Activated naive CD4-positive, alpha-beta T cell treated with Interleukin-2 at 50 U/mL for 16 hours (primary cell): ENCODE data around the gene LSP1.

Experiments used
- DNase-seq: peaks from one replicate; pipeline ENCODE4 v3.0.0-alpha.2; 2020

Gene LSP1

DNA sequence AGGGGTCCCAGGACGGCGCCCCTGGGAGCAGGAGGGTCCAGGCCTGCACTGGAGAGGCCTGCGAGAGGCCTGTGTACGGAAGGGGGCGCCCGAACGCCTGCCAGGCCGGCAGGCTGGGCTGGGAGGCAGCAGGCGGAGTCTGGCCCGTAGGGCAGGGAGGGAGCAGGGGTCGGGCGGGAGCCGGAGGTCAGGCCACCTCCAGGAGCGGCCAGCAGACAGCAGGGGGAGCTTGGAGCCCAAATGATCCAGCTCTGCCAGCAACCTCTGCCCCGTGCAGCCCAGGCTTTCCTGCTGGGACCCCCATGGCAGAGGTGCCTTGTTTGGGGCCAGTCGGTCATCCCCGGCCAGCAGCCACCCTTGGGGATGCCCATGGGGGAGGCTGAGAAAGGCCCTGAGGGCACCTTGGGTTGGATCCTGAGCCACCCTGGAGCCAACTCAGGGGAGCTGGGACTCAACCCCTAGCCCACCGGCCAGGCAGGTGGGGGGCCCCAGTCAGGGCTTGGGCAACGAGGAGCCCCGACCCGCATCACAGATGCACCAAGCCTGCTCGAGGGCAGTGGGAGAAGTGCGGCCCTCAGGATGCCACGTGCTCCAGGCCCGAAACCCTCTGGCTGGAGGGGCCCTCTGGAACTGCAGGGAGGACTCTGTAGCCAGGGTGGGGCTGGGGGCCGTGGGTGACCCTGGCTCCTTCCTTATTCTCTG lies 27.7 kb upstream of the LSP1 start:
- no peak for DNase-seq

DNA sequence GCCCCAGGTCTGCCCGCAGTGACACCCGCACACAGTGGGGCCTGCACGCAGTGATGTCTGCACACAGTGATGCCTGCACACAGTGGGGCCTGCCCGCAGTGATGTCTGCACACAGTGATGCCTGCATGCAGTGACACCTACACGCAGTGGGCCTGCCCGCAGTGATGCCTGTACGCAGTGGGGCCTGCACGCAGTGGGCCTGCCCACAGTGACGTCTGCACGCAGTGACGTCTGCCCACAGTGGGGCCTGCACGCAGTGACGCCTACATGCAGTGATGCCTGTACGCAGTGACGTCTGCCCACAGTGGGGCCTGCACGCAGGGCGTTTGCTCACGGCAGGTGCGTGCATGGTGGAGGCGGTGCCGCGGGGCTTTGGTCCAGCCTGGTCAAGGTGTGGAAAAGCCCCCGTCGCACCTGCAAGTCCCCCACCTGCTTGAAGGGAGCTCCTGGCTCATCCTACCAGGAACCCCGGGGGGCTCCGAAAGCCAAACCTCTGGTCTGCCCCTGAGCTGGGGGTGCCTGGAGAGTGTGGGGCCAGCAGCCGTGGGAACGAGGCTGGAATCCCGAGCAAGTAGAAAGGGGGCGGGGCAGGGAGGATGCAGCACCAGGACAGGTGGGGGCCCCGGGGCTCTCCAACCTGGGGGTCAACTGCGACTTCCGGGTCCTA lies 27.0 kb upstream of the LSP1 start:
- no peak for DNase-seq

- DNase-seq: no peak
Measured at GRCh38 chr11:1826552-1827094, 26.3 kb upstream of the LSP1 start.

DNA sequence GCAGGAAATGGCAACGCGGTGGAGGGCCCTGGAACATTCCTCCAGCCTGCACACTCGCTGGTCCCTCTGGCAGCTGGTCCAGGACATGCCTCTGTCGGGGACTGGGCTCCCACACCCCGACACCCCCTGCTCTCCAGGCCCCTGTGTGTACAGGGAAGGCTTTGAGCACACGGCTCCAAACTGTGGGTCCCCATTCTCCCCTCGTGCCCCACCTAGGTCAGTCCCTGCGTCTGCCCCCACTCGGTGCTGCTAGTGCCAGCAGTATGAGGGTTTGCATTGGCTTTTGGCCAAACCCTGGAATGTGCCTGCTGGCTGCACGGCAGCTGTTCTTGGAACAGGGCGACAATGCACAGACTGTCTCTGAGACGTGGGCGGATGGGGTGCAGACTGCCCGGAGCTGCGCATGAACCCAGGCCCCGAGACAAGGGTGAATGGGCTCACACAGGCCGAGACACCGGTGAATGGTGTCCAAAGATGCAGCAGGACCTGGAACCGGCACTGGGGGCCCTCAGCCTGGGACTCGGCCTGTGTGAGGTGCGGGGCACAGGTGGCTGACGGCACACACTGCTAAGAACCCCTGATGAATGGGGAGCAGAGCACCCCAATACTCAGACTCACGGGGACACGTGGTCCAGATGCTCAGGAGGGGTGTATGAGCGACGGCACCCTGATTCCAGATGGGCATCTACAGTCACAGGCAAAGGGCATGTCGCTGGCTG lies 25.6 kb upstream of the LSP1 start:
- DNase-seq: no peak

DNA sequence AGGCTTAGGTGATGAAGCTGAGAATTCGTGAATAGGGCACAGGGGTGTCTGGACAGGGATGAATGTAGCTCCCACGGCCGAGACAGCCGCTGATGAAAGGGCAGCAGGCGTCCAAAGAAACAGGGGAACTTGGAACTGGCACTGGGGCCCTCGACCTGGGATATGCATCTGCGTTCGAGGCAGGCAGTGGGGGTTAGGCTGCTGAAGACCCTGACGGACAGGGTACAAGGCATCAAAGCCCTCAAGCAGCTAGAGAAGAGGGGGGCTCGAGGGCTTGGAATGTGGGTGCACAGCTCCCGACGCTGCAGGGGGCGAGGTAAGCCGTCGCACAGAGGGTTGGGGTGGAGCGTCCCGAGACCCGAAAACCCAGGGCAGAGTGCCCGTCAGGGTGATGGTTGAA lies 25.0 kb upstream of the LSP1 start:
- no peak for DNase-seq

DNA sequence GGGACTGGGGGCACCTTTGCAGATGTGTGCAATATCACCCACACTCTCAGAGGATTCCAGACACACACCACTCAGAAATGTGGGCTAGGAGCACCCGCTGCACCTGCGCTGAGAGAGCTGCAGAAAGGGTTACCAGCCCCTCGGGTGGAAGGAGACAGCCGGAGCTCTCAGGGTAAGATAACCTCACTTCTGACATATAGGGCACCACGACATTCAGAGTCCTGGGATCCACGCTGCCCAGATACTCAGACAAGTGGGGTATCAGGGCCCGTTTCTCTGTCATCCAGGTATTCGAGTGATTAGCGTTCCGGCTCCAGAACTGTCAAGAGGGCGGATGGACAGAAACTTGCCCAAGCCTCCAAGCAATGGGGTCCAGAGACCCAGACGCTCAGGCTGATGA lies 24.3 kb upstream of the LSP1 start:
- DNase-seq: no peak

DNA sequence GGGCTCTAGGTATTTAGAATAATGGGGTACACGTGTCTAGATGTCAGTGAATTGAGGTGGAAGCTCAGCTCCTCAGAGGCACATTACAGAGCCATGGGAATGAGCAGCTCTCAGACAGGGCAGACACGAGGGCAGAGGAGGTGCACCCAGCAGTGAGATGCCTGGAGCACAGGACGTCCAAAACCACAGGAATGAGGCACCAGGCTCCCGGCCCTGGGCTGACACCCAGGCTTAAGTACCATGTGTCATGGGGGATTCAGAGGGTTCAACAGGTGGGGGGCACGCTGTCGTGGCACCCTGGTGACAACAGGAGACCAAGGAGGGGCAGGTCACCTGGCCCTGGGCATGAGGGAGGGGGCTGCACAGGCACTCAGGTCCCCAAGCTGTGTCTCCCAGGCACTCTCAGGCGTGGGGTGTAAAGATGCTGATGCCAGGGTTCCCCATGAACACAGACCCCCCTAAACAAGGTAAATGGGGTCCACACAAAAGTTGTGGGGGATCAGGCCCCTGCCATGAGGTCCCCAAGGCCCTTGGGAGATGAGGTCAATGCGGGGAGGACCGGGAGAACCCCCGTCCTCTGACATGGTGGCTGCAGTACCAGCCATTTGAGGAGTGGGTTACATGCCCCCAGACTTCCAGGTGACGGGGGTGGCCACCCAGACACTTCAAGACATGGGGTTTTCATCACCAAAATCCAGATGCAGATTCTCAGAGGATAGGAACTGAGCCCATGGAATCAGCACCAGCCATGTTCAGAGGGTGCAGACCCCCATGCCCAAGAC lies 23.7 kb upstream of the LSP1 start:
- no peak for DNase-seq

DNA sequence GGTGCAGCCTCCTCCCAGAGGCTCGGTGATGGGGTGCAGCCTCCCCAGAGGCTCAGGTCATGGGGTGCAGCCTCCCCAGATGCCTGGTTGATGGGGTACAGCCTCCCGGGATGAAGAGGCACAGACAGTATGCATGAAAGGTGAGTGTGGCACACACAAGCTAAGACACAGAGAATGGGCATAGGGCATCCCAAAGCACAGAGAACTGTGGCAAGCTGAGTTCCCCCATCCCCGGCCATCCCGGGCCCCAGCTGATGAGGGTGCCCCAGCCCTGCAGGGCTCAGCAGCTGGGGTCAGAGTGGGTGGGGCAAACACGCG lies 22.9 kb upstream of the LSP1 start:
- no peak for DNase-seq

DNA sequence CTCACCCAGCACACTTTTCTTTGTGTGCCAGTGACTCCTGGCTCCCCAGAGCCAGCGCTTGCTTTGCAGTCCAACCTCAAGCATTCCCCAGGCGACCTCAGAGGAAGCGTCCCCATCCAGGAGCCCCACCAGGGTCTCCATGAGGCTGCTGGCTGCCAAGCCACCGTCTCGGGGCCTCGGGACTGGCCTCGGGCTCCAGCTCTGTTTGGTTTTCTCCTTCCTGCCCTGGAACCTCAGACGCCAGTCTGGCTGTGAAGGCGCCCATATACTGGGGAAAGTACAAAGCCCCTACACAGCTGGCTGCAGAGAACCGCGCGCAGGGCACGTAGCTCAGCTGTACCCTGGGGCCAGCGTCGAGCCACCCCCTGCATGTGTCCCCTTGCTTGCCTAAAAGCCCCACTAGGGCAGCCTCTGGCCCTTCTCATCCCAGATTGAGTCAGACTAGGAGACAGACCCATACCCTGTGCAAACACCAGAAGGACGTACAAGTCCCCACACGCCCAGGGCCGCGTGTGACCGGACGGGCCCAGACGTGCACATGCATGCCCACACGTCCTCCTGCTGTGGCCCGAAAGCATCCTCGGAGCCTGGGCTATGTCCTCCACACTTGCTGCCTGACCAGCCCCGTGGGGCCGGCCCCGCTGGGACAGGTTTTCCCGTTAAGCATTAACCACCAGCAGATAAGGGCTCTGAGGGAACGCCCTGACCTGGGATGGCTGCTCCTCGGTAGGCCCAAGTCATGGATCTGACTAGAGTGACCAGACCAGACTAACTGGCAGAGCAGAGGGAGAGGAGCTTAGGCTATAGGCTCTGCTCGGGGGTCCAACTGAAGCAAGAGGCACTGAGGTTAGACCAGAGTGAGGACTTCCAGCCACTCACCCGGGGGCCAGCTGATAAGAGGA lies 22.3 kb upstream of the LSP1 start:
- no peak for DNase-seq

- DNase-seq: no peak
Measured at GRCh38 chr11:1831338-1832210, 21.3 kb upstream of the LSP1 start.

DNA sequence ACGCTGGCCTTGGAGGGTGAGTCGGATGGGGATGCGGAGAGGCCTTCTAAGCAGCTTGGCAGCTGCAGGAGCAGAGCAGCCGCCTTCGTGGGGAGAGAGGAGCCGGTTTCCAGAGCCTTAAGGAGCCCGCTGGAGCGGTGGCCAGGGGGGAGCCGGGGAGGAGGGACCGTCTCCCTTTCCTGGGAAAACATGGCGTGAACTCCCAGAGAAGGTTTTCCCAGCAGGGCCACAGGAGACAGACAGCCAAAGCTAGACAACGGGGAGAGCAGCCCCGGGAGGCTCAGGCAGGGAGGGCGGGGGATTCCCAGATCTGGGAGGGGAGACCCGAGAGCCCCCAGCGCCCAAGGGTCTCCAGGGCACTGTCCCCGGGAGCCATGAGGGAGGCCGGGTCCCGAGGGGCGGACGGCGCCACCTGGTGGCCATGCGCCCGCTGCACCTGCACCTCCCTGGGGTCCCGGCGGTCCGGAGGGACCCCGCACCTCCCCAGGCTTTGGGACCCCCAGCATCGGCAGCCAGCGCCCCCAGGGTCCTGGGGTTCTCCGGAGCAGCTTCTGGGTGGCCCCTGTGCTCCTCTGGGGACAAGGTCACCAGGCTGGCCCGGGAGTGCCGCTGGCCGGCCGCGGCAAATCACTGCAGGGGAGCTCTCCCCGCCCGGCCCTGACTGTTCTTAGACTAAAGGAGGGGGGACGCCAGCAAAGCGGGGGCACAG lies 20.5 kb upstream of the LSP1 start:
- peak; percentile 69 for DNase-seq

DNA sequence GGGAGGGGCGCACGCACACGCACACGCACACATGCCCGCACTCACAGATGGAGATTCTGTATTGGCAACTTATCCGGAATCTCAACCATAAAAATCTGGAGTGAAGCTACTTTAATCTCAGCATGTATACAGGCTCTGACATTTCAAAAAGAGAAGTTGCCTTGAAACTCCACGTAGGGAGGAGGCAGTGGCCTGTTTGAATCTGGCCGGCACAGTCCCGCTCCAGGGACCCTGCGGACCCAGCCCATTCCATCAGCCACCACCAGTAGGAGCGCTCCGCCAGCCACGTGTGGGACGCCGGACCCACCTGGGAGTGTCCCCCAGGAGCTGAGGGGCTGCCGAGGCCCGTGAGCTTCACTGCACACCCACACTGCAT lies 20.0 kb upstream of the LSP1 start:
- no peak for DNase-seq

GRCh38 chr11:1834062-1834610 lies 18.7 kb upstream of the LSP1 start:
- DNase-seq: no peak

DNA sequence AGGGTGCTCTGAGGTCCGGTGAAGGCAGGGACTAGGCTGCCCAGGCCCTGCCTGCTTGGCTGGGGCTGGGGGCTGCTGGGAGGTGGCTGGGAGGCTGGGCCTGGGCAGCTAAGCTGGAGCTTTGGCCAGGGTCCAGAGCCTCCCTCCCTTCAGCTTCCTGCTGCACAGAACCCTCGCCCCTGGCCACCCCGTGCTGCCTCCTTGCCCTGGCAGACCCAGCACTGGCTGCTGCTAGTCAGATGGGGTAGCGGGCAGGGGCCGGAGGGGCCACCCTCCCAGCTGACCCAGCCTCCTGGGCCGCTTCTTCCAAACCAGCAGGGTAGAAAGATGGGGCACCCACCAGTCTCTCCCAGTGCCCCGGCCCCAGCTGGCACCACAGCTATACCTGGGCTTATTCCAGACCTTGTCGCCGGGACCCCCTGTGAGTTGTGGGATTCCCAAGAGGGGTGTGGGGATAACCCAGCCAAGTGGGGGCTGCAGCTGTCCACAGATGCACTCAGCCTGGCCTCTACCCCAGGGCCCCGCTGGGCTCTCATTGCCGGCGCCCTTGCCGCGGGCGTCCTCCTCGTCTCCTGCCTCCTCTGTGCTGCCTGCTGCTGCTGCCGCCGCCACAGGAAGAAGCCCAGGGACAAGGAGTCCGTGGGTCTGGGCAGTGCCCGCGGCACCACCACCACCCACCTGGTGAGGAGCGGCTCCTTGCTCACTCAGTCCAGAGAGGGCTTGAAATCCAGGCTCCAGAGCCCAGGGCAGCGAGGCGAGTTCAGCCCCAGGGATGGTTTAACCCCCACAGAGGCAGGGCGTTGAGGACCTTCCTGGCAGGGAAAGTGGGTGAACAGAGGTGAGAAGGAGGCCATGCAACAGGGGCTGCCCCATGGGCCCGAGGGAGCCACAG lies 17.9 kb upstream of the LSP1 start, which contains the start of gene SYT8:
TSS of gene SYT8 (plus strand) at position 212 of the 892 bp plus-strand sequence. CDS start at position 328, 116 bp downstream.
- DNase-seq: no peak

DNA sequence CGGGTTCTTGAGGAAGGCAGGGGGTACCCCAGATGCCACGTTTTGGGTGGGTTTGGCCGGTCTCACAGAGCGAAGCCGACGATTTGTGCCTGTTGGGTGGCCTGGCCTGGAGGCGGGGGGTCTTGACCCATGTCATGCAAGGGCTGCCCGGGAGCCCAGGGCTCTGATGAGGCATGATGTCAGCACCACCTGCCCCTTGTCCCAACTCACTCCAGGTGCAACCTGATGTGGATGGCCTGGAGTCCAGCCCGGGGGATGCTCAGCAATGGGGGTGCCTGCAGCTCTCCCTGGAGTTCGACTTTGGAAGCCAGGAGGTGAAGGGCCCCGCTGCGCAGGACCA lies 17.2 kb upstream of the LSP1 start:
- no peak for DNase-seq

DNA sequence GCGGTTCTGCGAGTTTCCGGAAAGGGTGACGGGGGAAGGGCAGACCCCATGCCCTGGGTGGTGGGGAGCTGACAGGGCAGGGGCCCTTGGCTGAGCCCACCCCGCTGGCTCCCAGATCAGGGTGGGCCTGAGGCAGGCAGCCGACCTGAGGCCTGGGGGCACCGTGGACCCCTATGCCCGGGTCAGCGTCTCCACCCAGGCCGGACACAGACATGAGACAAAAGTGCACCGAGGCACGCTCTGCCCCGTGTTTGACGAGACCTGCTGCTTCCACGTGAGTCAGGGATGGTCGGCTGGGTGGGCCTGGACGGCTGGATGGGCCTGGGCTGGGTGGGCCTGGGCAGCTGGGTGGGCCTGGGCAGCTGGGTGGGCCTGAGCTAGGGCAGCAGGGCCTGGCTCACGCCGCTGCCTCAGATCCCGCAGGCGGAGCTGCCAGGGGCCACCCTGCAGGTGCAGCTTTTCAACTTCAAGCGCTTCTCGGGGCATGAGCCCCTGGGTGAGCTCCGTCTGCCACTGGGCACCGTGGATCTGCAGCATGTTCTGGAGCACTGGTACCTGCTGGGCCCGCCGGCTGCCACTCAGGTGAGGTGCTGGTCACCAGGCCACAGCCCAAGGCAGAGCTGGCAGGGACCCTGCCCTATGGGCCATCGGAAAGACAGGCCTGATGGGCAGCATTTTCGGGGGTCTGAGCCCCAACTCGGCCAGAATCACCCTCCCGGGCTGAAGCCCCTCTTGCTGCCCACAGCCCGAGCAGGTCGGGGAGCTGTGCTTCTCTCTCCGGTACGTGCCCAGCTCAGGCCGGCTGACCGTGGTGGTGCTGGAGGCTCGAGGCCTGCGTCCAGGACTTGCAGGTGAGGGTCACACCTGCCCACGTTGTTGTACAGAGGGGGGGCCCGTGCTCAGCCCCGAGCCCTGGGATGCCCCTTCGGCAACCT lies 16.6 kb upstream of the LSP1 start:
- no peak for DNase-seq

GRCh38 chr11:1837171-1838076 lies 15.5 kb upstream of the LSP1 start:
- peak; percentile 81 for DNase-seq
